ENCODE measurements around the gene MRAP.

MRAP gene

GRCh38 chr21:32322676-32323075 is 24.0 kb downstream of the MRAP start:
- no peak for DNase-seq (ENCODE audit: low read depth in 2 of 2)

DNA sequence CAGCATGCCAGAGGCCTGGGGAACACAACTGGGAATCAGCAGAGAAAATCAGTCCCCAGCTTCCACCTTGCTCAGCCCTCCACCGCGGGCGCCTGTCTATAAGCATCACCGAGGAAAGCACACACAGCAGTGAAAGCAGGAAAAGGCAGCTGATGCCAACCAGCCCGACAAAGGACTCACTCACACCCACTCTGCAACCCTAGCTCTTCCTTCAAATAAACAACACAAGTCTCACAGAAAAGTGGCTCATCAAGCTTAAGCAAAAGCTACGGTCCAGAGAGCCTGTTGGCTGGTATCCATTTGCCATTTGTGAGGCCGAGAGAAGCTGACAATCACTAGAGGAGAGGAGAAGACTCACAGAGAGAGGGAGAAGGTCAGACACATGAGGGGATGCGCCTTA is 27.1 kb downstream of the MRAP start:
- no peak for DNase-seq (ENCODE audit: low read depth in 2 of 2)

DNA sequence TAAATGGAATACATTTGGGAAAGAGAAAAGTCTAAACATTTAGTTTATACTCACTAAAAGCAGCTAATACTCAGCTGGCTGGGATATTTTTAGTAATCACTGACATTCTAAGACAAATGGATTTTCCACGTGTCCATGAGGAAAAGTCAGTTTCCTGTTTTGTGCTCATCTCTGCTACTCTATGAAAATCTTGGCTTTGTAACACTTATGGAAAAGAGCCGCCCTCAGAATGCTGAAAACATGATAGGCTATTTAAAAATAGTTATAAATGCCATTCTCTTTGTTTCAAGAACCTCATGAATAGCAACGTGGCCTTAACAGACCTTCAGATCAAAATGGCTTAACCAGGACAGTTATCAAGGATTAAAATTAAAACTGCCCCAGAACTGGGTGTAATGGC is 29.9 kb downstream of the MRAP start:
- no peak for DNase-seq (ENCODE audit: low read depth in 2 of 2)

- DNase-seq (ENCODE audit: low read depth in 2 of 2): no peak
These were observed 30.7 kb downstream of the MRAP start for GRCh38 chr21:32329331-32329730.

DNA sequence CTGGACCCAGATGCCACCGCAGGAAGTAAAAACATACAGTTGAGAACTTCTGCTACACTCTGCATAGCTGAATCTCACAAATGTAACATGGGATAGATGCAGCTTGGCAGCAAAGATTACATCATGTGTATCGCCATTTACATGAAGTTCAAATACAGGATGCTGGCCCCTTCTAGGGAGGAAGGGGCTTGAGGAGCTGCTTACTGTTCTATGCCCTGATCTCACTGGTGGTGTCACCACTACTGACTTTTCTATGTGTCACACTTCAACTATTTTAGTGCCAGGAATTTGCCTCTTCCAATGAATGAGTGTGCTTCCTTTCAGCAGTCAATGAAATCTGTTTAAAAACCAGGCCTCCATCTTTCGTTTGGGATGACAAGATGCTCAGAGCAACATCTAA is 31.1 kb downstream of the MRAP start:
- no peak for DNase-seq (ENCODE audit: low read depth in 2 of 2)

DNA sequence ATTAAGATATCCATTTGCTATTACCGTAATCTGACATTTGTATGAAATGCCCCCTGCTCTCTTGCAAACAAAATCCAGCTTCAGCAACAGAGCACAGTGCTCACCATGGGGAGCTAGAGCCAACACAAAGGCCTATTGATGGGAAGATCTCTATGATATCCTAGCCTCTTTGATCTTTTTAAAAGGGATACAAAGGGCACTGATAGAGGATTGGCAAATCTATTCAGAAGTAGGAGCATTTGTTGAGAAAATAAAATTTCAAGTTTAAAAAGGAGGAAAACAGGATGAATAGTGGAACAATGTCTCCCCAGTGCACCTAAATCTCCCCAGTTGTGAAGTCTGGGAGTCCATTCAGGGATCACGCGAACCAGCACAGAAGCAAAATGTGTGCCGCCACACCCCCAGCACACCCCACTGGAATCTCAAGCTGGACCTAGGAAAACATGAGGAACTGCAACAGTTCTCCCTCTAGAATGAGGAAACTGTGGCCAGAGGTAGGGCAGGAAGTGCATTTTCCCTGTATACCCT is 32.2 kb downstream of the MRAP start:
- no peak for DNase-seq (ENCODE audit: low read depth in 2 of 2)

DNA sequence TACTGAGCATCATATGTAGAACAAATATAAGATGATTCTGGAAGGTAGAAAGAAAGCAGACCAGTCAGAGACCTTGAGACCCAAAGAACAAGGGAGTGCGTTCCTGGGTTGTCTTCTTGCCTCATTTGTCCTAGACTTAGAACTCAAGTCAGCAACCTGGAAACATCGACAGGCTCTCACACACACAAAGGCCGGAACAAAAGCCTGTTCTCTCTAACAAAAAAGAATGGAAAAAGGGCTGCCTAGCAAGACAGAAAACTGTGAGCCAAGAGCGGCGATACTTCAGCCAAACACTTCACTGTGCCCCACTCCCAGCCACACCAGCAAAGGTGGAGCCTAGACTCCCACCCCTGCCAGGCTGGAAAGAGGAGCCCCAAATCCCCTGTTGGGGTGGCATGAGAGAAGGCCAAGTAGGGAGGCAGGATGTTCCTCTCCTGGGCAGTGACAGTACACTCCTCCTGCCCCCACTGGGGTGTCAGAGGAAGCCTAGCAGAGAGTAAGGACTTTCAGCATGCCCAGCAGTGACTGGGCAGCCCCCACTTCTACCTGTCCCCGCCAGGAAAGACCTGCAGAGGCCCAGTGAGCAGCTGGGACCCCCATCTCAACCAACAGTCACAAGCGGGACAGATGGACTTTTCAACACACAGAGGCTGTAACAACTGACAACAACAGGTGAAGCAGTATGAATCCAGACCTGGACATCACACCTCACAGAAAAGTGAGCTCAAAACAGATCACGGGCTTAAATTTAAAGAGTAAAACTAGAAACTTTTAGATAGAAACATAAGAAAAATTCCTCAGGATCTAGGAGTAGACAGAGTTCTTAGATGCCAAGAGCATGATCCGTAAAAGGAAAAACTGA is 33.0 kb downstream of the MRAP start:
- DNase-seq (ENCODE audit: low read depth in 2 of 2): no peak

- DNase-seq (ENCODE audit: low read depth in 2 of 2): no peak
These were observed 33.9 kb downstream of the MRAP start for GRCh38 chr21:32332463-32332951.

DNA sequence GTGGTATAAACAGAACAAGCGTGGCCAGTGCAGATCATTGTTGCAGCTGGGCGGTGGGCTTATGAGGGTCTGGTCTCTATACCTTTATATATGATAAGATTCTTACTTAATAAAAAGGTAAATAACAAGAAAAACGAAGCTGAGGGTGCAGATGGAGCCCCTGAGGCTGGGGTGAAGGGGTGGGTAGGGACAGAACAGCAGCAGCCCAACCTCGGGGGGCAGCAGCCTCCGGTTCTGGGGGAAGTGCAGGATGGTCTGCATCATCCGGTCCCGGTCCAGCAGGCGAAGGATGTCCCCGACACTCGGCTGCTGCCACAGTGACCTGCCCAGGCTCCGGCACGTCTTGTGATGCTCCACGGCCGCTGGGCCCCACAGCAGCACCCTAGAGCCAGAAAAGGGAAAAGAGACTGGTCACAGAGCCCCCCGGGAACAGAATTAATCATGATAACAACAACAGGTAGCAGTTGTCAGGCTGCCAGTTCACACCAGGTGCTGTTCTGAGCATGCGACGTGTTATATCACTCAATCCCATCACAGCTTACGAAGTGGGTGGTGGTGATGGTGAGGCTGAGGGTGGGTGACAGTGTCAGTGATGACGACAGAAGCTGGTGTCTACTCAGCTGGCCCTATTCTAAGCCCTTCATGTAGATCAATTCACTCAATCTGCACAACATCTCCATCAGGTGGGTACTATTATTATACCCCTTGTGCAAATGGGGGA is 35.5 kb downstream of the MRAP start:
- no peak for DNase-seq (ENCODE audit: low read depth in 2 of 2)

GRCh38 chr21:32334980-32335531 is 36.4 kb downstream of the MRAP start:
- no peak for DNase-seq (ENCODE audit: low read depth in 2 of 2)

- DNase-seq (ENCODE audit: low read depth in 2 of 2): no peak
These were observed 37.2 kb downstream of the MRAP start for GRCh38 chr21:32335601-32336575.

- DNase-seq (ENCODE audit: low read depth in 2 of 2): no peak
These were observed 38.1 kb downstream of the MRAP start for GRCh38 chr21:32336711-32337110.

- DNase-seq (ENCODE audit: low read depth in 2 of 2): no peak
These were observed 38.6 kb downstream of the MRAP start for GRCh38 chr21:32337206-32337605.

GRCh38 chr21:32338209-32338921 is 39.7 kb downstream of the MRAP start:
- DNase-seq (ENCODE audit: low read depth in 2 of 2): no peak

DNA sequence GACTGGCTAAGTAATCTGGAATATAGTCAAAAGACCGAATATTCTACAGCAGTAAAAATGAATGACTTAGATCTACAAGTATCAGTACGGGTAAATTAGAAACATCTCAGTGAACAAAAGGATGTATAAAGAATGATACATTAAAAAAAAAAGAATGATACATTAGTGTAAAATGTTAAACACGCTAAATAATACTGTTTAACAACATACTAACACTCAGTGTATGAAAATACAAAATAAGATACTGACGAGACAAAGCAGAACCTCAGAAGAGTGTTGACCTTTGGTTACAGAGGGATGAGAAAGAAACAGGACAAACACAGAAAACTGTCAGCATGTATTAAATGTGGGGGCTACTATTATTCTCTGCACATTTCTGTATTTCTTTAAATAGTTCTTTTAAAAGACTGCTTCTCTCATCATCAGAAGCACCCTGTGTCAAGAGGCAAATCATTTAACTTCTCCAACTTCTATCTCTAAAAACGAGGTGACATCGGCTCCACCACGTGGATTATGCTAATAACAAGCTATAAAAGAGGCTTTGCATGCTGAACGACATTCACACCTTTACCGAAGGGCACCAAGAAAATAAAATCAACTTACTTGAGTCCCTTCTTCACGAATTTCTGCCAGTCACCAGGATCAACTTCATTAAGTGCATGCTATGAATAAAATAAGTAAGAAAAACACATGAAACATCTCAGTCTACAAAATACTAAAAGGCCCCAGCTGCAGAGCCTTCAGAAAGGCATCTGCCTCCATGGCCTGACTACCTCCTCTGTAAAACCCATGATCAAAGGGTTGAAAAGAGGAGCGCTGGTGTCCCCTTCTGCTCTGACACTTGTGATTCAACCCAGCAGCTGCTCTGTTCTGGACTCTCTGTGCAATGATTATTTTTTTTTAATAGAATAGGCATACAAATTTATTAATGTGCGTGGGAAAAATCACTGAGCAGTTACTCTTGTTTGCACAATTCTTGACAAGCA is 42.5 kb downstream of the MRAP start:
- no peak for DNase-seq (ENCODE audit: low read depth in 2 of 2)

- no peak for DNase-seq (ENCODE audit: low read depth in 2 of 2)
These were observed 48.3 kb downstream of the MRAP start for GRCh38 chr21:32346951-32347350.

GRCh38 chr21:32347351-32347750 is 48.7 kb downstream of the MRAP start:
- DNase-seq (ENCODE audit: low read depth in 2 of 2): no peak

- no peak for DNase-seq (ENCODE audit: low read depth in 2 of 2)
These were observed 49.3 kb downstream of the MRAP start for GRCh38 chr21:32347977-32348376.

GRCh38 chr21:32348604-32349332 is 50.1 kb downstream of the MRAP start:
- no peak for DNase-seq (ENCODE audit: low read depth in 2 of 2)

Data from stimulated activated CD8-positive, alpha-beta memory T cell treated with anti-CD3 and anti-CD28 coated beads, Interleukin-2, amount 100 ng/mL, for 48 hours (primary cell).